Endothelial cell of umbilical vein (primary cell): ENCODE data around the gene RNU7-1. TPM values are rescaled to one million over a fixed set of nuclear protein-coding genes. Genes with fewer than 3 reads are reported as not detected.

ENCODE experiments used
- BruUV-seq: library from RNA; stranded (reverse); fragments of 400-500 nt; replicated peaks from 2 replicates; lab custom pipeline; 2021; lab: Mats Ljungman, UMichigan
- CTCF ChIA-PET: fragments of 300-600, 350-600 bp; sonication (Branson Sonifier 250); formaldehyde crosslinking; loops from one replicate; lab custom pipeline; 2021; ENCODE audit warnings: antibody characterized with exemption, inconsistent platforms; lab: Charles Lee
- POLR2A ChIA-PET: fragments of 300-600, 350-600 bp; sonication (Branson Sonifier 250); formaldehyde crosslinking; loops from one replicate; lab custom pipeline; 2021; ENCODE audit warnings: antibody characterized with exemption, inconsistent platforms; lab: Charles Lee
- DNase-seq: peaks from one replicate; pipeline ENCODE4 v3.0.0-alpha.2; 2011; ENCODE audit warnings: low read depth, low spot score
- FAIRE-seq: peaks from 2 replicates; lab custom pipeline; 2011; peaks lifted over from hg19 to GRCh38; lab: Jason Lieb, UNC
- H2AFZ ChIP-seq: 2 replicates; pipeline ENCODE4 v1.6.0; 2012; ENCODE audit warnings: low read depth, low read length, control low read depth, inconsistent platforms
- H3K27ac ChIP-seq: 2 replicates; pipeline ENCODE4 v1.5.1; 2011; ENCODE audit warnings: low read depth, mild to moderate bottlenecking, control low read depth, low read length, moderate library complexity; ENCODE audit not compliant: insufficient read depth
- H3K27me3 ChIP-seq, 2 experiments: 2 replicates each; pipeline versions ENCODE4 v1.6.0 to v1.6.1; 2011; ENCODE audit warnings: low read length in 2 of 2, mixed read lengths in 1 of 2; ENCODE audit not compliant: control insufficient read depth in 2 of 2, insufficient read depth in 2 of 2
- H3K36me3 ChIP-seq, 2 experiments: 2 replicates in 1 of 2; 3 replicates in 1 of 2; pipeline ENCODE4 v1.5.1; 2011; ENCODE audit warnings: low read length in 2 of 2, mild to moderate bottlenecking in 1 of 2, moderate library complexity in 1 of 2; ENCODE audit not compliant: control insufficient read depth in 2 of 2, insufficient read depth in 2 of 2; ENCODE audit errors: extremely low read depth in 1 of 2
- H3K4me1 ChIP-seq: 3 replicates; pipeline ENCODE4 v1.5.1; 2011; ENCODE audit warnings: mild to moderate bottlenecking, low read length; ENCODE audit not compliant: control insufficient read depth, insufficient read depth; ENCODE audit errors: extremely low read depth
- H3K4me2 ChIP-seq: 2 replicates; pipeline ENCODE4 v1.6.1; 2011; ENCODE audit warnings: low read length, control low read depth, mixed read lengths; ENCODE audit not compliant: insufficient read depth
- H3K4me3 ChIP-seq, 3 experiments: fragments of 200-600 bp in 1 of 3; sonication (generic), shearing (Covaris generic) in 1 of 3; replicated peaks in 1 of 3; 2 replicates each; pipeline ENCODE4 v1.5.1; 2011 to 2016; ENCODE audit warnings: control low read depth in 3 of 3, low read length in 3 of 3, mild to moderate bottlenecking in 2 of 3, inconsistent platforms in 1 of 3, low read depth in 1 of 3, moderate library complexity in 1 of 3; ENCODE audit not compliant: insufficient read depth in 1 of 3
- H3K79me2 ChIP-seq: 2 replicates; pipeline ENCODE4 v1.6.0; 2012; ENCODE audit warnings: low read length, inconsistent platforms; ENCODE audit not compliant: control insufficient read depth, insufficient read depth
- H3K9ac ChIP-seq: replicated peaks from 2 replicates; pipeline ENCODE3; 2011; ENCODE audit warnings: low read length, control low read depth; ENCODE audit not compliant: insufficient read depth; ENCODE audit errors: extremely low read depth
- H3K9me1 ChIP-seq: replicated peaks from 3 replicates; pipeline ENCODE4 v1.6.0; 2011; ENCODE audit warnings: mild to moderate bottlenecking, low read length; ENCODE audit not compliant: control insufficient read depth, insufficient read depth; ENCODE audit errors: extremely low read depth
- H3K9me3 ChIP-seq: replicated peaks from 2 replicates; pipeline ENCODE4 v1.5.1; 2012; ENCODE audit warnings: low read length, inconsistent platforms; ENCODE audit not compliant: control insufficient read depth, insufficient read depth
- H4K20me1 ChIP-seq: replicated peaks from 2 replicates; pipeline ENCODE3; 2011; ENCODE audit warnings: mild to moderate bottlenecking, low read length; ENCODE audit not compliant: control insufficient read depth, insufficient read depth; ENCODE audit errors: extremely low read depth
- CTCF ChIP-seq, 2 donors: IDR thresholded peaks; 1 replicate in 1 of 2; 2 replicates in 1 of 2; pipeline ENCODE4 v1.5.1; 2011; ENCODE audit warnings: low read length in 2 of 2, mild to moderate bottlenecking in 2 of 2, moderate library complexity in 2 of 2, control low read depth in 1 of 2, inconsistent platforms in 1 of 2, low read depth in 1 of 2; ENCODE audit not compliant: insufficient read depth in 1 of 2; ENCODE audit errors: extremely low read depth in 1 of 2
- EZH2 ChIP-seq: IDR thresholded peaks from 2 replicates; pipeline ENCODE4 v1.6.1; 2012; ENCODE audit warnings: borderline replicate concordance, low read depth, mild to moderate bottlenecking, moderate library complexity, low read length, inconsistent platforms; ENCODE audit not compliant: severe bottlenecking
- FOS ChIP-seq: IDR thresholded peaks from 2 replicates; pipeline ENCODE4 v1.6.1; 2011; ENCODE audit warnings: mild to moderate bottlenecking, low read length, moderate library complexity, borderline replicate concordance; ENCODE audit not compliant: insufficient read depth
- GATA2 ChIP-seq: IDR thresholded peaks from 2 replicates; pipeline ENCODE4 v1.7.0; 2011; ENCODE audit warnings: low read depth, mild to moderate bottlenecking, moderate library complexity, mixed read lengths, low read length; ENCODE audit not compliant: insufficient read length, insufficient read depth
- JUN ChIP-seq: IDR thresholded peaks from 2 replicates; pipeline ENCODE4 v1.6.1; 2011; ENCODE audit warnings: borderline replicate concordance, low read depth; ENCODE audit not compliant: insufficient read length, insufficient read depth
- MAX ChIP-seq: IDR thresholded peaks from 2 replicates; pipeline ENCODE4 v1.6.1; 2011; ENCODE audit not compliant: insufficient read depth, insufficient read length
- MYC ChIP-seq: IDR thresholded peaks from one replicate; pipeline ENCODE4 v1.6.1; 2011; ENCODE audit warnings: mild to moderate bottlenecking, low read depth, low read length
- POLR2A ChIP-seq: IDR thresholded peaks from 2 replicates; pipeline ENCODE4 v1.6.1; 2012; ENCODE audit warnings: low read depth, mild to moderate bottlenecking, control low read depth, low read length
- POLR2AphosphoS5 ChIP-seq: IDR thresholded peaks from 2 replicates; pipeline ENCODE4 v1.6.1; 2012; ENCODE audit warnings: low read depth, mild to moderate bottlenecking, control low read depth, low read length, moderate library complexity; ENCODE audit not compliant: insufficient read depth
- dilution Hi-C: fragments of 300-500 bp; cut with MboI; formaldehyde crosslinking; loops from one replicate; pipeline ENCODE4 v1.15.0; 2019; ENCODE audit warnings: low sequenced_read_pairs; ENCODE audit not compliant: extremely low pct_ligation_motif_present
- intact Hi-C: fragments of 100-400 bp; cut with micrococcal nuclease; formaldehyde crosslinking; loops from one replicate; pipeline ENCODE4 v1.10.0; 2022
- polyA plus RNA-seq, 4 experiments: library from polyadenylated mRNA; depleted of rRNA in 3 of 4; stranded (reverse) in 3 of 4; unstranded in 1 of 4; fragments of >200 nt; gene quantifications; 2 replicates each; pipeline versions ENCODE4 v1.2.1 to v1.2.3, GENCODE V29; 2011 to 2012; ENCODE audit warnings: missing spikeins in 1 of 4
- total RNA-seq: library from RNA; stranded (reverse); gene quantifications from 2 replicates; pipeline ENCODE4 v1.2.3, GENCODE V29; 2021

The RNU7-1 gene
- total and polyA plus RNA-seq, 2 donors (not counting 3 experiments of a cell fraction or from before 2014, with no cell fraction given), result not detected

- DNase-seq (no peak), FAIRE-seq (no peak)
- TF ChIP-seq MAX (no peak), JUN (no peak), GATA2 (no peak)
- Histone ChIP-seq H2AFZ (no peak within 1 kb of the TSS), H3K79me2 (no peaks in the 10 kb centered on the region), H3K4me2 (no peak within 1 kb of the TSS), H3K27me3 (no peaks in the 10 kb centered on the region), H3K4me1 (peaks cover 17% of the 10 kb centered on the region), H3K36me3 (no peaks in the 10 kb centered on the region), H3K4me3 (no peak within 1 kb of the TSS), H4K20me1 (no peaks in the 10 kb centered on the region), H3K9me1 (no peaks in the 10 kb centered on the region), H3K27ac (no peak within 1 kb of the TSS), H3K9me3 (no peaks in the 10 kb centered on the region), H3K9ac (no peak within 1 kb of the TSS)
- POLR2A ChIA-PET, result no interaction called here
- CTCF ChIA-PET, result interaction anchor here (0.6 to 1.2 kb wide), 2 partner anchors 11 to 13 kb away, joined by 3 to 5 read pairs; no protein-coding TSS in a partner anchor
- dilution Hi-C loops (no loop called here), intact Hi-C loops (no loop called here)
- BruUV-seq, result no TSS peak
Observed at GRCh38 chr12:6950811-6951540, 7.4 kb downstream of the RNU7-1 start, which contains the start of gene PTPN6. PTPN6 (plus strand) TSS chr12:6951356; CDS start chr12:6951513, 157 bp downstream.

- Histone ChIP-seq H3K9me3 (no peaks in the 10 kb centered on the region), H3K4me3 (no peak overlapping the region), H3K4me1 (peaks cover 17% of the 10 kb centered on the region), H4K20me1 (no peaks in the 10 kb centered on the region), H3K79me2 (no peaks in the 10 kb centered on the region), H3K27me3 (no peaks in the 10 kb centered on the region), H3K9ac (no peak overlapping the region), H3K4me2 (no peak overlapping the region), H3K27ac (no peak overlapping the region), H3K36me3 (no peaks in the 10 kb centered on the region), H3K9me1 (no peaks in the 10 kb centered on the region), H2AFZ (no peak overlapping the region)
- TF ChIP-seq MYC (no peak), EZH2 (no peak), GATA2 (no peak), MAX (no peak), FOS (no peak), JUN (no peak), POLR2AphosphoS5 (no peak), POLR2A (no peak), CTCF (IDR thresholded peaks at IDR 0.05; ENCODE audit: extremely low read depth in 1 of 2, insufficient read depth in 1 of 2, low read depth in 1 of 2, low read length in 2 of 2) (no peak)
- CTCF ChIA-PET, result interaction anchor here (0.6 to 1.5 kb wide), 3 partner anchors 10 to 14 kb away, joined by 3 to 8 read pairs (median 5); no protein-coding TSS in a partner anchor
- dilution Hi-C loops, result no loop called here
- POLR2A ChIA-PET, result no interaction called here
- no peak for DNase-seq
- no TSS peak for BruUV-seq
- intact Hi-C loops, result no loop called here
- FAIRE-seq, result no peak
Observed at GRCh38 chr12:6951551-6952120, 8.0 kb downstream of the RNU7-1 start.
